Thyroid gland (tissue), 4 donors: ENCODE data around the gene HAUS3. TPM values are rescaled to one million over a fixed set of nuclear protein-coding genes. Genes with fewer than 3 reads are reported as not detected.
"Not testable (repeated sequence)": the region's sequence is repeated elsewhere in the genome, so short reads cannot be mapped to it uniquely, and the experiment has no call there.

Experiments used
- DNase-seq, 2 donors: peaks; one replicate each; pipeline ENCODE4 v3.0.0-alpha.2; 2019
- H3K27ac ChIP-seq, 3 donors: fragments of 200-600 bp; sonication (generic); 1 replicate in 2 of 3; 2 replicates in 1 of 3; pipeline ENCODE4 v1.5.1; 2016 to 2019; ENCODE audit warnings: mild to moderate bottlenecking in 1 of 3, moderate library complexity in 1 of 3
- H3K27me3 ChIP-seq: fragments of 200-600 bp; sonication (generic); one replicate; pipeline ENCODE4 v1.5.1; 2019
- H3K36me3 ChIP-seq, 2 donors: fragments of 200-600 bp; sonication (generic); one replicate each; pipeline ENCODE4 v1.5.1; 2016 to 2019
- H3K4me1 ChIP-seq, 2 donors: fragments of 200-600 bp; sonication (generic); one replicate each; pipeline ENCODE4 v1.5.1; 2017 to 2019
- H3K4me3 ChIP-seq, 3 donors: fragments of 200-600 bp; sonication (generic); replicated peaks in 1 of 3; 1 replicate in 2 of 3; 2 replicates in 1 of 3; pipeline ENCODE4 v1.5.1; 2016; ENCODE audit warnings: mild to moderate bottlenecking in 1 of 3
- H3K9me3 ChIP-seq: fragments of 200-600 bp; sonication (generic); one replicate; pipeline ENCODE4 v1.5.1; 2017
- CTCF ChIP-seq, 6 experiments: fragments of 200-600 bp in 3 of 6; fragments of 450-650 bp in 3 of 6; sonication (generic) in 3 of 6; IDR thresholded peaks; one replicate each; pipeline ENCODE4 v1.5.1; 2016 to 2019; ENCODE audit warnings: antibody characterized with exemption in 6 of 6, mild to moderate bottlenecking in 2 of 6, inconsistent platforms in 1 of 6, moderate library complexity in 1 of 6
- POLR2A ChIP-seq, 2 donors: fragments of 450-650 bp; IDR thresholded peaks; one replicate each; pipeline ENCODE4 v1.6.1; 2017; ENCODE audit warnings: antibody characterized with exemption in 2 of 2, mild to moderate bottlenecking in 2 of 2, moderate library complexity in 1 of 2
- WGBS, 2 donors: methylation state at CpG; one replicate each; pipeline ENCODE4 v1.1.5; 2017; 5-methylcytosine and 5-hydroxymethylcytosine counted together
- intact Hi-C: fragments of 100-400 bp; cut with DNase I; formaldehyde crosslinking; loops from one replicate; pipeline ENCODE4 v1.15.1; 2023
- total RNA-seq, 4 donors: library from RNA; depleted of rRNA; stranded (reverse); fragments of >200 nt; gene quantifications; one replicate each; pipeline ENCODE4 v1.2.3, GENCODE V29; 2016

HAUS3 gene
- total RNA-seq, 4 donors from 2014 or later, result 13.0 to 30.0 (median 17.0) TPM

DNA sequence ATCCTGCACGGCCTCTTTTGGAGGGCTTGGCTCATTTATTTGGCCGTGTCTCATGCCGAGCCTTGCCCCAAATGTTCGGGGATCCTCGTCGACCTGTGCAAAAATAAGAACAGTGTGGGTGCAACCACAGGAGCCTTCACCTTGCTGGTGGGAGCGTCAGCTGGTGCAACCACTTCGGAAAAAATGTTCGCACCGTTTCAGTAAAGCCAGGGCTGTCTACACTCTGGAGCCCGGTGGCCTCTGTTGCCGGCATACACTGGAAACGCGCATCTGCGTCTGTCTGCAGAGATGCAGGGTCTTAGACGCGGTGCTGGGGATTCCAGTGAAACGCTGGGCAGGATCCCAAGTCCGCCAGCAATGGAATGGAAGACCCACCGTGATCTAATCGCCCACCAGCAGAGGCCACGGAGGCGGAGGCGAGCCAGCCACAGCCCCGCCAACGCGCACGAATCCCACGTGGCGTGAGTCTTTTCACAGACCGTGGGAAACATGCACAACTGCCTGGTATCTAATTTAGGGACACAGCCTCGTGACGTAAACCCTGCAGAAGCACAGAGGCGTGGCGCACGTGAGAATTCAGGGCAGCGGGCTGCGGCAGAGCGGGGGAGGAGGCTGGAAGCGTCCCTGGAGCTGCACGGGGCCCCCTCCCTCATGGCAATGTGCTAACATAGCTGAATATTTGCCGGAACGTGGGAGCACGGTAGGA, 33.8 kb upstream of the HAUS3 start:
- H3K36me3 ChIP-seq, result no peaks in the 10 kb centered on the region
- H3K27me3 ChIP-seq, result no peaks in the 10 kb centered on the region
- TF ChIP-seq POLR2A (IDR thresholded peaks at IDR 0.05) (no peak), CTCF (IDR thresholded peaks at IDR 0.05) (no peak)
- WGBS, 2 donors, result 94 to 97% methylated on average over 41 to 44 of the region's 44 CpGs
- no peaks in the 10 kb centered on the region for H3K9me3 ChIP-seq
- DNase-seq, result no peak
- no peaks in the 10 kb centered on the region for H3K4me1 ChIP-seq
- no peak overlapping the region for H3K4me3 ChIP-seq
- no peak overlapping the region for H3K27ac ChIP-seq
- intact Hi-C loops, result no loop called here

GRCh38 chr4:2275044-2275397, 33.1 kb upstream of the HAUS3 start:
- WGBS, 2 donors, result 94 to 96% methylated on average over 9 to 10 of the region's 10 CpGs

DNA sequence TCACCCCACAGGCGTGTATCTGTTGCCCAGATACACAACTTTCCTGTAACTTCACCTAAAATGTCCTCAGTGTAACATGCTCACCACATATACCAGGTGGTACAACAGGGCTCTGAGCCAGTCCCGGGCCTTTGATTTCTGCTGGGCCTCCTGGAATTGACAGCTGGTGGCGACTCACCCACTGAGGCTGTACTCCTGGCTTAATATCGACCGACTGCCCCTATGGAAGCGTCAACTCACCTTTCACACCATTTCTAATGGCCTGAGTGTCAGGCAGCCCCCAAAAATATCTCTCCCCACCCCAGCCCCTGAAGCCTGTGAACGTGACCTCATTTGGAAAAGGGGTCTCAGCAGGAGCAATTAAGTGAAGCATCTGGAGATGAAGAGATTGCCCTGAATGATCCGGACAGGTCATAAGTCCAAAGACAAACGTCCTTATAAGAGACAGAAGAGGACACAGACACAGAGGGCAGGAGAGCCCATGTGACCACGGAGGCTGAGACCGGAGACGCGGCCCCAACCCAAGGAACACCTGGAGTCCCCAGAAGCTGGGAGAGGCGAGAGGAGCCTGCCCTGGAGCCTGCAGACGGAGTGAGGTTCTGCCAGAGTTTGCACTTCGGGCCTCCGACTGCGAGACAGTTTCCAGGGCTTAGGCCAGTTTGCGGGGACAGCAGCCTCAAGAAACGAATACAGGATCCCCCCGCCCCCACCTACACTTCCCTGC, 32.6 kb upstream of the HAUS3 start:
- Histone ChIP-seq H3K27ac (no peak overlapping the region), H3K4me1 (no peaks in the 10 kb centered on the region), H3K36me3 (no peaks in the 10 kb centered on the region), H3K9me3 (no peaks in the 10 kb centered on the region), H3K4me3 (no peak overlapping the region), H3K27me3 (no peaks in the 10 kb centered on the region)
- TF ChIP-seq CTCF (IDR thresholded peaks at IDR 0.05) (no peak), POLR2A (IDR thresholded peaks at IDR 0.05) (no peak)
- DNase-seq, result no peak
- 85% methylated on average over 20 to 21 of the region's 21 CpGs for WGBS, 2 donors
- intact Hi-C loops, result no loop called here

More at GRCh38 chr4:2275044-2275397, 33.1 kb upstream of the HAUS3 start:
- H3K4me3 ChIP-seq, DNase-seq, H3K9me3 ChIP-seq, H3K27me3 ChIP-seq, H3K36me3 ChIP-seq, H3K27ac ChIP-seq, intact Hi-C loops, H3K4me1 ChIP-seq: not testable (repeated sequence)

GRCh38 chr4:2273657-2274319, 31.9 kb upstream of the HAUS3 start:
- no peaks in the 10 kb centered on the region for H3K4me1 ChIP-seq
- H3K27ac ChIP-seq, result no peak overlapping the region
- TF ChIP-seq POLR2A (IDR thresholded peaks at IDR 0.05) (no peak), CTCF (IDR thresholded peaks at IDR 0.05) (no peak)
- no peaks in the 10 kb centered on the region for H3K27me3 ChIP-seq
- no peak overlapping the region for H3K4me3 ChIP-seq
- no peaks in the 10 kb centered on the region for H3K36me3 ChIP-seq
- WGBS, 2 donors, result 85 to 88% methylated on average over 20 to 23 of the region's 24 CpGs
- no peaks in the 10 kb centered on the region for H3K9me3 ChIP-seq
- intact Hi-C loops, result no loop called here
- no peak for DNase-seq

DNA sequence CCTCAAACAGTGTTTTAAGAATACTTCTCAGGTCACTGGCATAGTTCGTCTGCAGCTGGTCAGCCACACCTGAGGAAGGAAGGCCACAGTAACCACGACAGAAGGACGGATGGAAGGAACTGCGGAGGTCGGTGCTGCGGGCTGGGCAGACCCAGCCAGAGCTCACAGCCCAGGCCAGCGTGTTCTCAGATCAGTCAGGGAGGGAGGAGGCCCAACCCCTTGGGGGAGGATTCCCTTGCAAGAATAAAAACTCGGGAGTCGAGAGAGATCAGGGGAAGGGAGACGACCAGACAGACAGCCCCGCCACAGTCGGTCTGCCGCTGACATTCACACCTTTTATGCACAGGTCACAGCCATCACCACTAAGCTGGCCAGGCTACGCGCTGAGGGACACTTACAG, 31.3 kb upstream of the HAUS3 start:
- Histone ChIP-seq H3K27ac (no peak overlapping the region), H3K9me3 (no peaks in the 10 kb centered on the region), H3K27me3 (no peaks in the 10 kb centered on the region), H3K4me3 (no peak overlapping the region), H3K4me1 (no peaks in the 10 kb centered on the region), H3K36me3 (no peaks in the 10 kb centered on the region)
- intact Hi-C loops, result no loop called here
- WGBS, 2 donors, result 81 to 83% methylated on average over 15 of the region's 15 CpGs
- TF ChIP-seq CTCF (IDR thresholded peaks at IDR 0.05), result no peak
- TF ChIP-seq POLR2A (IDR thresholded peaks at IDR 0.05), result no peak
- DNase-seq, result no peak
